NOMO-1 treated with DMSO at 0.1 percent for 48 hours (cell line): ENCODE results near the gene LATS2.
A peak's percentile ranks its signal among the peaks of the same experiment; 100 is the strongest.
"Not testable (repeated sequence)": the region's sequence is repeated elsewhere in the genome, so short reads cannot be mapped to it uniquely, and the experiment has no call there.

ENCODE experiments used
- DNase-seq: peaks from one replicate; lab custom pipeline; 2025; ENCODE audit not compliant: unreplicated experiment; lab: John Stamatoyannopoulos, UW

Gene LATS2

DNA sequence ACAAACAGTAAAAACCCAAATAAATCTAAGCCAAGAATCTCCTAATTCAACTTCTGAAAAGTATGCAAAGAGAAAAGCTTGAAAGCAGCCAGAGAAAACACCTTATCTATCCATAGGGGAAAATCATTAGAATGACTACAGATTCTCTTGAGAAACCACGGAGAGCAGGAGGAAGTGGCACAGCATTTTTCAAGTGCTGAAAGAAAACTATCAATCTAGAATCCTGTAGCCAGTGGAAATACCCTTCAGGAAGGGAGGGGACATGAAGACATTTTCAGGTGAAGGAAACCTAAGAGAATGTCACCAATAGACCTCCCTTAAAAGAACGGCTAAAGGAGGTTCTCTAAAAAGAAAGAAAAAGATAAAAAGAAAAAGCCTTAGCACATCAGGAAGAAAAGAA, 92.6 kb downstream of the LATS2 start:
- peak; percentile 28 for DNase-seq

DNA sequence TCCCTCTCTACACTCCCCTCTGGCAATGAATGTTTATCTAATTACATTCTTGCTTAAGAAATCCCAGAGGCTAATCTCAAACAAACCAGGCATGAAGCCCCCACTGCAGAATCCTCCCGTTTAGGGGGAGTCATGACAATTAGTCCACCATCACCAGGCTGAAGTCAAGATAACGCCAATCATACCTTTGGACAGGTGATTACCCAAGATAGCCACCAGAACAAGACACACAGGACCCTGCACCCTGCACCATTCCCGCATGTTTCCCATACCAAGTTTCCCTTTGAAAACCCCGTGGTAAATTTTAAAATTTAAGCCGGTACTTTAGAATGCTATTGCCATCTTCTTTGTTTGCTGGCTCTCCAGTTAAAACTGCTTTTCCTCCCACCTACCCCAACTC, 94.0 kb downstream of the LATS2 start:
- no peak for DNase-seq

DNA sequence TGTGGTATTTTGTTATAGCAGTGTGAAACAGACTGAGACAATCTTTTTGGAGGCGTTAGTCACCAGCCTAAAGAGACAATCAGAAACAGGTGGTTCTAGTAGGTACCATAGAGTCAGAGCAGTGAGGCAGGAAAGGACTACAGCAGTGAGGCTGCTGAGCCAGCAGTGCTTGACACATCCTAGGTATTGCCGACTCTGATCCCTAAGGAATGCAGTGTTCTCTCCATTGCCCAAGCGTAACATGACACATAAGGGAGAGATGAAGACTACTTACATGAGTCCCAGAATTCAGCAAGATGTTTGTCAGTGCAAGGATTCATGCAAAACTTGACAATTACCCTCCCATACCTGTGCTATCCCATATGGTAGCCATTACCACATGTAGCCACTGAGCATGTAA, 96.5 kb downstream of the LATS2 start:
- DNase-seq: no peak

DNA sequence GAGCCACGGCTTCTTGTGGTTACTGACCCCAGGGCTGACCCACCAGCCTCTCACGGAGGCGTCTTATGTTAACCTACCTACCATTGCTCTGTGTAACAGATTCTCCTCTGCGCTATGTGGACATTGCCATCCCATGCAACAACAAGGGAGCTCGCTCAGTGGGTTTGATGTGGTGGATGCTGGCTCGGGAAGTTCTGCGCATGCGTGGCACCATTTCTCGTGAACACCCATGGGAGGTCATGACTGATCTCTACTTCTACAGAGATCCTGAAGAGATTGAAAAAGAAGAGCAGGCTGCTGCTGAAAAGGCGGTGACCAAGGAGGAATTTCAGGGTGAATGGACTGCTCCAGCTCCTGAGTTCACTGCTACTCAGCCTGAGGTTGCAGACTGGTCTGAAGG, 99.7 kb downstream of the LATS2 start:
- DNase-seq: not testable (repeated sequence)

DNA sequence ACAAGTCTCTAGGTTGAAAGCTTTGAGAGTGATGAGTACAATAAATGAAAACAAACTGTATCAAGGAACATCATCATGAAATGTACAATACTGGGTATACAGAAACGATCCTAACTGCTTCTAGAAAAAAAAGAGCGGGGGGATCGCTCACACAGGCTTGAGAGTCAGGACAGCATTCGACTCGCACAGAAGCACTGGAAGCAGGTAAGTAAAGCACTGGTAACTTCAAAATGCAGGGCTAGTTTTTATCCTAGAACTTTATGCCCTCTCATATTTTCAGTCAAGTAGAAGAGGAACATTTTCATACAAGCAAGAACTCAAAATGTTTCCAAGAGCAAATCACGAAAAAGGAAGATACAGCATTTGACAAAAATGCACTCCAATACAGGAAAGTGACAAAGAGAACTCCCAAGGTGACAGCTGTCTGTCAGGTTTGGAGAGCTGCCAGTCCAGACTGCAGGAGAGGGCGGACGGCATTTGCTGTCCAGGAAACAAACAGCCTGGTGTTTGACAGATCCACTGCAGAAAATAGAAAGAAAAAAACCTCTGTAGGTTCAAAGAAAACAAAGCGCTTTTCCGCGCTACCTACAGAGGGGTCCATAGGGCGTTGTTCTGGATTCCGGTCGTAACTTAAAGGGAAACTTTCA, 100.6 kb downstream of the LATS2 start:
- no peak for DNase-seq

DNA sequence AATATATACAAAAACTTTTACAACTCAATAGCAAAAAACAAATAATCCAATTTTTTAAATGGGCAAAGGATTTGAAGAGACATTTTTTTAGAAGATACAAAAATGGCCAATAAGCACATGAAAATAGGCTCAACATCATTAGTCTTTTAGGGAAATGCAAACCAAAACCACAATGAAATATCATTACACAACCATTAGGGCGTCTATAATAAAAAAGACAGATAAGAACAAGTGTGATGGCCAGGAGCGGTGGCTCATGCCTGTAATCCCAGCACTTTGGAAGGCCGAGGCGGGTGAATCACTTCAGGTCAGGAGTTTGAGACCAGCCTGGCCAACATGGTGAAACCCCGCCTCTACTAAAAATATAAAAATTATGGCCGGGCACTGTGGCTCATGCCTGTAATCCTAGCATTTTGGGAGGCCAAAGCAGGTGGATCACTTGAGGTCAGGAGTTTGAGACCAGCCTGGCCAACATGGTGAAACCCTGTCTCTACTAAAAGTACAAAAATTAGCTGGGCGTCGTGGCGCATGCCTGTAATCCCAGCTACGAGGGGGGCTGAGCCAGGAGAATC, 104.3 kb downstream of the LATS2 start:
- peak; percentile 75 for DNase-seq

DNA sequence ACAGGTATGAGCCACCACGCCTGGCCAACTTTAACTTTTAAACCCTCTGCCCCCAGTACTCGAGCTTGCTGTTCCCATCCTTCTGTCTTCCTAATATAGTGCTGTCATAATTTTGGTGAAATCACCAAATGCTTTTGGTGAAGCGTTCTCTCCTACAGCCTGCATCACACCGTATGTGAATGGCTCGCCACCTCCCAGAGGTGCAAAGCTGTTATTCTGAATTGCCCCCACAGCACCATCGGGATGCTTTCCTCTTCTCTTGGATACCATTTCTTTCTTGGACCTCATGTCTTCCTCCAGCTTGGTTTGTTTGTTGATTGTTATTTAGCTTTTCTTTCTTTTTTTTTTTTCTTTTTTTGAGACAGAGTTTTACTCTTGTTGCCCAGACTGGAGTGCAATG, 105.9 kb downstream of the LATS2 start:
- DNase-seq: no peak

DNA sequence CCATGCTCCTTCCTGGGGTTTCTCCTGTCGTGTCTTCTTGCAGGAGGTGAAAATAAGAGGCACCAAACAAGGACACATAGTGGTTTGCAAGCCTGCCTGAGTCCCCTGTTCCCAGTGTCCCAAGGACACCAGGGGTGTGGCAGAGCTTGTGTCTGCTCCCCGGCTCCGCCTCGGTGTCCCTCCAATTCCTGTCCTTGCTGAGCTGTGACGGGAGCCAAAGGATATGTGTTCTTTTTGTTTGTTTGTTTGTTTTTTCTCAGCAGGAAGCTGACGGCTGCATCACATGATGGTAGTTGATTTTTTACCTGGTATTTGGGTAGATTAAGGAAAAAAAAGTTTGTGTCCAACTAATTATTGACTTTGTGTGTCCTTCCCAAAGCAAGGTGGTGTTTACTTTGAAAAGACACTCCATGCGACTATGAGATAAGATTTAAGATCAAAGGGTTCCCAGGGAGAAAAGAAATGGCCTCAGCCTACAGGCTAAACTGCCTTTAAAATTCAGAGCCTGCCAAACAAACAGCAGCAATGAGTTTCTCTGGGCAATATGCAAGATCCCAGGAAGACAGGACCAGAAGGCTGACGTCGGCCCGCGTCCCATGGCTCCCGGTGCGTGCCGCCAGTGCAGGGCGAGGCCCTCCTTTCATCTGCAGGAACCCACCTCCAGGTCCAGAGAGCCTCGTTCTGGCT, 108.0 kb downstream of the LATS2 start:
- DNase-seq: no peak

DNA sequence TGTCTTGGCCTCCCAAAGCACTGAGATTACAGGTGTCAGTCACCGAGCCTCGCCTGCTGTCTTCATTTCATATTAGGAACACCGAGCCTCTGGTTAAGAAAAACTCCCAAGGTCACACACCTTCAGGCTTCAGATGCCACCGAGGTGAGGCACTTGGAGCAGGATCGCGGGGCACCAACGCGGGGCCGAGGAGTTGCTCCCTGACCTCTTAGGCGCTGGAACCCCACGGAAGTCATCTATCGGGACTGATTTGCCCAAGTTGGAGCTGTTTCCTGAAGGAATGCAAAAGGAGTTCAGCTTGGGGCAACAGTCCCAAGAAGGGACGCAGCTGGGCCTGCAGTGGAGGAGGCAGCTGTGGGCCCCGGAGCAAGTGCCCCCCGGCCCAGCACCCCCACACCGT, 108.5 kb downstream of the LATS2 start:
- no peak for DNase-seq

DNA sequence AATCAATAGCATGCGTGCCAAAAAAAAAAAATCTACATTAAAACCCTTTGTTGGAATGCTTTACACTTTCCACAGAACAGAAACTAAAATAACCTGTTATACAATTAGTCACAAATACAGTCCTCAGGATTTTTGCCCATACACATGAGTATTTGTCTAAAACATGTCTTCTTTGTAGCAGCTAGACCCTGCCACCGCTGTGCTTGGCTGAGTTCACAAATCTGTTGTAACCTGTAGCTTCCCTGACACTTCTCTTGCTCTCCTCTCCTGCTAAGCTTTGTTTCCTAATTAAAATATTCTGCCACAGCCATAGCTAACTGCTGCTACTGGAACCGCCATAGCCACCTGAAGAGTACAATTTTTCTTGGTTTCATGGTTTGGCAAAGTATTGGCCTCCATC, 113.4 kb downstream of the LATS2 start:
- not testable (repeated sequence) for DNase-seq

DNA sequence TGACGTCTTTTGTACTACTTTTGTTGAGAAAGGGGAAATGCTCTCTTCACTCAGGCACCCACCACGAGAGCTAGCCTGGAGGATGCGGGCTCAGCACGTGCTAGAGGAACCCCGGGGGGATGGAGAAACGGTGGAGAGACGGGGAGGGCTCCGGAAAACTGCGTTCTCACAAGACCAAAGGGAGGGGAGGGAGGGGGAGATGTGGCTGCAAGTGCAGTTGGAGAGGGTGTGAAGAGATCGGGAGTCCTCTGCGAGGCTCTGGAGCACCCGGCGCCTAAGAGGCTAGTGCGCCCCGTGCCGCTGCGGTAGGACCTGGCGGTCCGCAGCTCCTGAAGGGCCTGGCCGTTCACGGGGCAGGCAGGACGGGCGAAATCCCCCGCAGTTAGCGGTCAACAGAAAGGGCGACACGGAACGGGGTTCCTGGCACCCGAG, 115.4 kb downstream of the LATS2 start:
- peak; percentile 71 for DNase-seq

DNA sequence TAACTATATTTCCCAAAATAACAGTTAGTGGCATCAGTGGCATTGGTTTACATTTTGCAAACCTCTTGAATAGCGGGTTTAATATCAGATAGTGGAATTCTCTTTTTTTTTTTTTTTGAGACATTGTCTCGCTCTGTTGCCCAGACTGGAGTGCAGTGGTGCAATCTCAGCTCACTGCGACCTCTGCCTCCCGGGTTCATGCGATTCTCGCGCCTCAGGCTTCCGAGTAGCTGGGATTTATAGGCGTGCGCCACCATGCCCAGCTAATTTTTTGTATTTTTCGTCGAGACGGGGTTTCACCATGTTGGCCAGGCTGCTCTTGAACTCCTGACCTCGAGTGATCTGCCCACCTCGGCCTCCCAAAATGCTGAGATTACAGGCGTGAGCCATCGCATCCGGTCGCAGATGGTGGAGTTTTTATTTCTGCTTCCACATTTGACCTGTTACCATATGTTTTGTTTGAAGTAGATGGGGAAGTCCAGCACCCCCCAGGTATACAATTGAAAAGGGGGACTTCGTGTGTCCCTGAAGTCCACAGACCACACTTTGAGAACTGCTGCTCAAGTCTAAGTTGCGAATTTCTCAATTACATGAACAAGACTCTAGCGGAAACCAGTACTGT, 118.3 kb downstream of the LATS2 start:
- DNase-seq: no peak

DNA sequence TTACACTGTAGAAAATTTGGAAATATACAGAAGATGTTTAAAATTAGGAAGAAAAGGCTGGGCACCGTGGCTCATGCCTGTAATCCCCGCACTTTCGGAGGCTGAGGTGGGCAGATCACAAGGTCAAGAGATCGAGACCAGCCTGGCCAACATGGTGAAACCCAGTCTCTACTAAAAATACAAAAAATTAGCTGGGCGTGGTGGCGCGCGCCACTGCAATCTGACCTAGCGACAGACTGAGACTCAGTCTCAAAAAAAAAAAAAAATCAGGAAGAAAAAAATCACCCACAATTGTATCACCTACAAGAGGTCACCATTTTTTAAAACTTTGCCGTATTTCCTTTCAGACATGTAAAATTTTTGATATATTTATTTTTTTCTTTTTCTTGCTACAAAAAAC, 120.9 kb downstream of the LATS2 start:
- DNase-seq: not testable (repeated sequence)

DNA sequence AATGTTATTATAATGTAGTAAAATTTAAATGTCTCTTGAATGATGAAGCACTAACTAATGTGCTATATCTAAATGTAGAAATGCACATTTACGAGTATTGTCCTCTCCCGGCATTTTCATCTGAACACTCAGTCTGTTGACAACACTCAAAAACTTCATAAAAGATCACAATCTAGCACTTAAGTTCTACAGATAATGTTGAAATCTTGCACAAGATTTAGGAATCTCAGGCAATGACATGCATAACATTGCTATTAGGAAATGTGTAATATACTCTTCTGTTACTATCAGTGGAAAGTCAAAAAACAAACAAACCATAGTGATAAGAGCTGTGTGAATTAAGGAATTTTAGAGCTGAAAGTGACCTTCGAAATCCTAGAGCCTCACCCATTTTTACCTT, 121.3 kb downstream of the LATS2 start:
- no peak for DNase-seq

DNA sequence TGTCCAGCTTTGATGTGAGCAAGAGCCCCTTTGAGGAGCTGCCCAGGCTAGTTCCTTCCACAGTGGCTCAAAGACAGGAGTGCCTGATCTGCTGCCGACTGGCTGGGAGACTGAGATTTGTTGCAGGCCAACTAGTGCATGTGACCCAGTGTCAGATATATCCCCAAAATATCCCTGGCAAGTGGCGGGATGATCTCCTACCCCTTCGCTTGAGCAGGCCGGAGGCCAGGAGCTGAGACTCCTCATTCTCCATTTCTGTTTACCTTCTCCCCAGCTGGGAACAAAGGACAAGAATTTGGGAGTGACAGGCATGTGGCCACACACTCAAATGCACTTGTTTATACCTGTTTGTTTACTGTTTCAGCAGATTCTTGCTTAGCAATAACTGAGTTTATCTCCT, 121.7 kb downstream of the LATS2 start:
- DNase-seq: no peak

DNA sequence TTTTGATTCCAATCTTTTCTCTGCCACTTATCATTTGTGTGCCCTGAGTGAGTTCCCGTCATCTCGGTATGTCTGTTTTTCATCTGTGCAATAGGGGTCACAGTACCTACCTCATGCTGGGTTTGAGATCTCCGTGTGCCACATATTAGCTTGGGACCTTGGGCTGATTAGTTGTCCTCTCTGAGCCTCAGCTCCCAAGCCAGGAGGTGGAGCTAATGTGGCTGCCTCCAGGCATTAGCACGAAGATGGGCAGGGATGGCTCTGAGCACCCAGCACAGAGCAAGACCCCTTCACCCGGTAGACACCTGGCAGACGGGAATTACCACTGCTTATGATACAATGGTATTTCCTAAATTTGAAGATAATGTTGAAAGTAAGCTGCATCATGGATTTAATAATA, 123.1 kb downstream of the LATS2 start:
- no peak for DNase-seq

DNA sequence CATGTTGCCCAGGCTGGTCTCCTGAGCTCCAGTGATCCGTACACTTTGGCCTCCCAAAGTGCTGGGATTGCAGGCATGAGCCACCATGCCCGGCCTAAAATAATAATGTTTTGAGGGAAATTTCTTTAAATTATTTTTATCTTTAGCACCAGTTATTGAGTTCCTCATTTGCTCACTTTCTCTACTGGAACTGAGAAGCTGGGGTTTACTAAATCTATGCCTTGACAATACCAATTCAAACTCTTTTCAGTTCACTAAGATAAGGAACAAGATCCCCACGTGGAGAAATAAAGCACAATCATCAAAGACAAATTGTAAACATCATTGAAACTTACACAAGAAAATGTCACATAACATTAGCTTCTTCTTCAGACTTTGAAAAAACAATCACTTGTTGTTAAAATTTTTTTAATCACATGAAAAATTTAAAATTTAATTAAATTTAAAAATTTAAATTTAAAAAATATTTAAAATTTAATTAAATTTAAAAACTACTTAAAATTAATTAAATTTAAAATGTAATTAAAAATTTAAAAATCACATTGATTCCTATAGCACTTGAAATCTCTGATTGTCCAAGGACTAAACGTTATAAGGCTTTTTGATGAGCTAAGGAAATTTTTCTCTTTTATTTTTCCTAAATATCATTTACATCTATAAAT, 133.7 kb downstream of the LATS2 start:
- DNase-seq: peak; percentile 53

DNA sequence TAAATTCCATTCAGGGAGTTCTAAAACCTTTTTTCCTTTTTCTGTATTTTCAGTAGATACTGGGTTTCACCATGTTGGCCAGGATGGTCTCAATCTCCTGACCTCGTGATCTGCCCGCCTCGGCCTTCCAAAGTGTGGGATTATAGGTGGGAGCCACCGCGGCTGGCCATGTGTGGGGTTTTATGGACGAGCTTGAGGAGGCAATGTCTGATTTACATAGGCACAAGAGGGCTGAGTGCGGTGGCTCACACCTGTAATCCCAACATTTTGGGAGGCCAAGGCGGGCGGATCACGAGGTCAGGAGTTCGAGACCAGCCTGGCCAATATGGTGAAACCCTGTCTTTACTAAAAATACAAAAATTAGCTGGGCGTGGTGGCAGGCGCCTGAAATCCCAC, 136.0 kb downstream of the LATS2 start:
- DNase-seq: not testable (repeated sequence)

DNA sequence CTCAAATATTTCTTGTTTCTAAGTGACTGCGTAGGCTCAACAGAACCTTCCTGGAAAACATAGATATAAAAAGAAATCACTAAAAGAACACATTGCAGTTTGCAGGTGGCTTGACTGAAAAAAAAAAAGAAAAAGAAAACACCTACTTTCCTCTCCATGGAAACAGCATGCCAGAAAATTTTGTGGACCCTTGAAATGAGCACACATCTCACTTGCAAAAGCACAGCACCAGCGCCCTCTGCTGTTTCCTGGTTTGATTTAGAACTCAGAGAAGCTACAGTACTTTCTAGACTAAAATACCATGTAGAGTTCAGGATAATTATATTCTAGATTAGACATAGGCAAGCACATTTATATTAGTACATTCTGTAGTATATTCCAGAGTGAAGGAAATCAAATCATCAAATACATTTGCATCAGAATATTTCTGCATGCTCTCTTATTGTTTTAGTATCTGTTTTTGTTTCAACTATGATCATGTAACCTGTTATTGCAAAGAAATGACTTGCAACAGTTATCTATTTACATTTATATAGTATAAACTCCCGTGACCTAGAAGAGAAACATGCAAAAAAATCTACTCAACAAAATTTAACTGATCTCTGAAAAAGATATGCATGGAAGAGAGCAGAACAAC, 136.5 kb downstream of the LATS2 start:
- peak; percentile 73 for DNase-seq

DNA sequence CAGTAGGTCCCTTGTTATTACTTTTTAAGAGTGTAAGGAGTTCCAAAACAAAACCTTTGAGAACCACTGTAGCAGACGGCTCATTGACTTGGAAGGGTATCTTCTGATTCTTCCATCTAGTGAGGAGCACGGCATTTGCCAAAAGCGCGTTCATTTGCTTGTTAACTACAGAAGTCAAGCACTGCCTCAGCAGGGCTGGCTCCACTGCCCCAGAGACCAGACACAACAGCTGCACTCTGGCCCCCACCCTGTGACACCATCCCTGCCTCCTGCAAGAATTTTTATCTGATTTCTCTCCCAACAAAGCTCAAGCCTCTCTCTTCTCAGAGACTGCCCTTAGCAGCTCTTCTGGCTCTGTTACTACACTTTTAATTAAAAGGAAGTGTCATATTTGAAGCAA, 138.1 kb downstream of the LATS2 start:
- DNase-seq: no peak
